SK-N-MC (cell line): Measurements from ENCODE around the gene FGF14.

ENCODE experiments used
- DNase-seq: peaks from one replicate; pipeline ENCODE4 v3.0.0-alpha.2; 2011; ENCODE audit warnings: low read depth, low spot score
- H3K27ac ChIP-seq: fragments of 200-600 bp; sonication (generic); 2 replicates; pipeline ENCODE4 v1.5.1; 2016; ENCODE audit warnings: mixed run types
- H3K36me3 ChIP-seq: fragments of 200-600 bp; sonication (generic); 2 replicates; pipeline ENCODE4 v1.6.1; 2017; ENCODE audit warnings: antibody characterized with exemption, low read length, mixed read lengths; ENCODE audit not compliant: insufficient read depth
- H3K4me3 ChIP-seq: fragments of 200-600 bp; sonication (generic); 2 replicates; pipeline ENCODE4 v1.5.1; 2016
- H3K9ac ChIP-seq: fragments of 200-600 bp; sonication (generic); 2 replicates; pipeline ENCODE4 v1.8.0; 2017; ENCODE audit warnings: mixed run types, mixed read lengths; ENCODE audit not compliant: insufficient read length
- H3K9me3 ChIP-seq: fragments of 200-600 bp; sonication (generic); 2 replicates; pipeline ENCODE4 v1.6.1; 2017; ENCODE audit warnings: low read depth, mild to moderate bottlenecking, antibody characterized with exemption, low read length, moderate library complexity, mixed read lengths
- EZH2 ChIP-seq: fragments of 200-600 bp; sonication (generic); IDR thresholded peaks from one replicate; pipeline ENCODE4 v1.6.1; 2017; ENCODE audit warnings: antibody characterized with exemption
- FOXP2 ChIP-seq: optimal IDR thresholded peaks from 2 replicates; pipeline ENCODE3; 2011; ENCODE audit warnings: mild to moderate bottlenecking, moderate library complexity; ENCODE audit not compliant: insufficient read depth; ENCODE audit errors: extremely low read length, control extremely low read depth
- POLR2AphosphoS5 ChIP-seq: IDR thresholded peaks from 2 replicates; pipeline ENCODE4 v1.6.1; 2012; ENCODE audit warnings: mild to moderate bottlenecking, low read depth, low read length, borderline replicate concordance

FGF14 gene

GRCh38 chr13:101978552-101979315 is 423.1 kb downstream of the FGF14 start:
- Histone ChIP-seq H3K27ac (no peak overlapping the region), H3K9ac (no peak overlapping the region), H3K9me3 (no peaks in the 10 kb centered on the region), H3K4me3 (no peak overlapping the region), H3K36me3 (no peaks in the 10 kb centered on the region)
- TF ChIP-seq POLR2AphosphoS5 (no peak), FOXP2 (no peak), EZH2 (no peak)
- no peak for DNase-seq

GRCh38 chr13:101977475-101977874 is 424.4 kb downstream of the FGF14 start:
- no peak overlapping the region for H3K4me3 ChIP-seq
- no peak overlapping the region for H3K9ac ChIP-seq
- no peak for DNase-seq
- H3K9me3 ChIP-seq, result no peaks in the 10 kb centered on the region
- TF ChIP-seq EZH2, result no peak
- no peak for TF ChIP-seq POLR2AphosphoS5
- TF ChIP-seq FOXP2, result no peak
- no peaks in the 10 kb centered on the region for H3K36me3 ChIP-seq
- no peak overlapping the region for H3K27ac ChIP-seq

- DNase-seq, result no peak
Observed at GRCh38 chr13:101972191-101972590, 429.7 kb downstream of the FGF14 start.

GRCh38 chr13:101970341-101970740 is 431.5 kb downstream of the FGF14 start:
- no peak for DNase-seq
- H3K27ac ChIP-seq, result peak overlapping the region; percentile 62
- H3K36me3 ChIP-seq, result no peaks in the 10 kb centered on the region
- TF ChIP-seq EZH2 (no peak), FOXP2 (no peak), POLR2AphosphoS5 (no peak)
- peak overlapping the region; percentile 26; the same call in 1 of the 2 replicates for H3K4me3 ChIP-seq
- H3K9ac ChIP-seq, result no peak overlapping the region
- H3K9me3 ChIP-seq, result no peaks in the 10 kb centered on the region

More at GRCh38 chr13:101972191-101972590, 429.7 kb downstream of the FGF14 start:
- Histone ChIP-seq H3K4me3 (no peak overlapping the region), H3K27ac (no peak overlapping the region), H3K36me3 (no peaks in the 10 kb centered on the region), H3K9ac (no peak overlapping the region), H3K9me3 (no peaks in the 10 kb centered on the region)
- TF ChIP-seq EZH2 (no peak), FOXP2 (no peak), POLR2AphosphoS5 (no peak)

- Histone ChIP-seq H3K9ac (no peak overlapping the region), H3K27ac (no peak overlapping the region), H3K9me3 (no peaks in the 10 kb centered on the region), H3K4me3 (no peak overlapping the region), H3K36me3 (no peaks in the 10 kb centered on the region)
- DNase-seq, result no peak
- no peak for TF ChIP-seq POLR2AphosphoS5
- TF ChIP-seq FOXP2, result no peak
- no peak for TF ChIP-seq EZH2
Observed at GRCh38 chr13:101967781-101968180, 434.1 kb downstream of the FGF14 start.

GRCh38 chr13:101967216-101967615 is 434.6 kb downstream of the FGF14 start:
- TF ChIP-seq POLR2AphosphoS5 (no peak), EZH2 (no peak), FOXP2 (no peak)
- DNase-seq, result no peak
- H3K4me3 ChIP-seq, result no peak overlapping the region
- no peaks in the 10 kb centered on the region for H3K36me3 ChIP-seq
- H3K9ac ChIP-seq, result no peak overlapping the region
- no peak overlapping the region for H3K27ac ChIP-seq
- H3K9me3 ChIP-seq, result no peaks in the 10 kb centered on the region

- H3K9me3 ChIP-seq, result no peaks in the 10 kb centered on the region; the same call in 1 of the 2 replicates
- no peak overlapping the region for H3K27ac ChIP-seq
- no peaks in the 10 kb centered on the region for H3K36me3 ChIP-seq
- H3K9ac ChIP-seq, result no peak overlapping the region
- no peak for TF ChIP-seq FOXP2
- no peak for TF ChIP-seq EZH2
- no peak for TF ChIP-seq POLR2AphosphoS5
- DNase-seq, result no peak
- H3K4me3 ChIP-seq, result no peak overlapping the region
Observed at GRCh38 chr13:101965096-101965495, 436.8 kb downstream of the FGF14 start.

GRCh38 chr13:101959016-101959415 is 442.8 kb downstream of the FGF14 start:
- Histone ChIP-seq H3K27ac (no peak overlapping the region), H3K4me3 (no peak overlapping the region), H3K36me3 (no peaks in the 10 kb centered on the region), H3K9me3 (no peaks in the 10 kb centered on the region; the same call in 1 of the 2 replicates), H3K9ac (no peak overlapping the region)
- DNase-seq, result no peak
- TF ChIP-seq EZH2 (no peak), POLR2AphosphoS5 (no peak), FOXP2 (no peak)
